Gastrocnemius medialis (tissue), 4 donors: Measurements from ENCODE around the gene KRTAP5-4. TPM values are rescaled to one million over a fixed set of nuclear protein-coding genes. Genes with fewer than 3 reads are reported as not detected.

ENCODE experiments used
- ATAC-seq, 2 donors: fragments of 150-250 bp; one replicate each; pipeline ENCODE4 v1.9.1; 2016
- DNase-seq, 2 donors: peaks; one replicate each; pipeline ENCODE4 v3.0.0-alpha.2; 2019
- H3K27ac ChIP-seq, 4 donors: fragments of 200-600 bp; sonication (generic); 1 replicate in 1 of 4; 2 replicates in 3 of 4; pipeline ENCODE4 v1.5.1; 2016 to 2018; ENCODE audit warnings: mild to moderate bottlenecking in 2 of 4, moderate library complexity in 1 of 4
- H3K27me3 ChIP-seq, 3 donors: fragments of 200-600 bp; sonication (generic) in 2 of 3; 1 replicate in 1 of 3; 2 replicates in 2 of 3; pipeline versions ENCODE4 v1.5.1 to v1.6.0; 2016 to 2019; ENCODE audit warnings: mild to moderate bottlenecking in 1 of 3, moderate library complexity in 1 of 3
- H3K36me3 ChIP-seq, 2 donors: fragments of 200-600 bp; sonication (generic) in 1 of 2; one replicate each; pipeline ENCODE4 v1.5.1; 2017 to 2018
- H3K4me1 ChIP-seq, 2 donors: fragments of 200-600 bp; sonication (generic) in 1 of 2; one replicate each; pipeline ENCODE4 v1.5.1; 2016 to 2017; ENCODE audit warnings: mild to moderate bottlenecking in 2 of 2
- H3K4me3 ChIP-seq, 4 donors: fragments of 200-600 bp; sonication (generic) in 3 of 4; 1 replicate in 1 of 4; 2 replicates in 3 of 4; pipeline ENCODE4 v1.5.1; 2016 to 2019; ENCODE audit warnings: mild to moderate bottlenecking in 2 of 4
- H3K9me3 ChIP-seq, 3 donors: fragments of 200-600 bp; sonication (generic) in 2 of 3; 1 replicate in 1 of 3; 2 replicates in 2 of 3; pipeline ENCODE4 v1.5.1; 2016 to 2019
- CTCF ChIP-seq, 5 experiments: fragments of 450-650 bp in 3 of 5; fragments of 200-600 bp in 2 of 5; sonication (generic) in 2 of 5; IDR thresholded peaks in 4 of 5; conservative IDR thresholded peaks in 1 of 5; 1 replicate in 4 of 5; 2 replicates in 1 of 5; pipeline ENCODE4 v1.5.1; 2016 to 2019; ENCODE audit warnings: antibody characterized with exemption in 5 of 5, mild to moderate bottlenecking in 3 of 5, moderate library complexity in 3 of 5
- POLR2A ChIP-seq, 2 donors: fragments of 450-650 bp; IDR thresholded peaks; one replicate each; pipeline ENCODE4 v1.6.1; 2017; ENCODE audit warnings: antibody characterized with exemption in 2 of 2, mild to moderate bottlenecking in 2 of 2, moderate library complexity in 2 of 2
- in situ Hi-C, 4 donors: fragments of 200-750 bp; cut with MboI; loops; one replicate each; pipeline versions ENCODE4 v1.15.0 to v1.8.0; 2017; ENCODE audit warnings: low sequenced_read_pairs in 4 of 4
- intact Hi-C: fragments of 100-400 bp; cut with DNase I; formaldehyde crosslinking; loops from one replicate; pipeline ENCODE4 v1.15.1; 2023; ENCODE audit warnings: low total_unique reads
- total RNA-seq, 4 donors: library from RNA; depleted of rRNA; stranded (reverse); fragments of >200 nt; gene quantifications; one replicate each; pipeline versions ENCODE4 v1.1.0 to v1.2.3, GENCODE V29; 2016

The KRTAP5-4 gene
- total RNA-seq, 4 donors from 2014 or later: not detected

- H3K4me3 ChIP-seq: no peak overlapping the region
- in situ Hi-C loops (loop anchor here in 1 of 4 donors (25.0 kb wide), 1 partner anchor 502 kb away; the partner anchor contains the start of genes INS and TH), intact Hi-C loops (no loop called here)
- no peak for TF ChIP-seq CTCF (IDR thresholded peaks at IDR 0.05 in 4 of 5, conservative IDR thresholded peaks at IDR 0.05 in 1 of 5)
- no peak for TF ChIP-seq POLR2A (IDR thresholded peaks at IDR 0.05)
- DNase-seq (no peak), ATAC-seq (no peak)
- no peaks in the 10 kb centered on the region for H3K27me3 ChIP-seq
- H3K9me3 ChIP-seq: no peaks in the 10 kb centered on the region
- no peak overlapping the region for H3K27ac ChIP-seq
- no peaks in the 10 kb centered on the region for H3K4me1 ChIP-seq
- no peaks in the 10 kb centered on the region for H3K36me3 ChIP-seq
Measured at GRCh38 chr11:1660111-1660867, 38.4 kb upstream of the KRTAP5-4 start.

GRCh38 chr11:1659506-1659905 is 37.6 kb upstream of the KRTAP5-4 start:
- in situ Hi-C loops: loop anchor here in 1 of 4 donors (25.0 kb wide), 1 partner anchor 503 kb away; the partner anchor contains the start of genes INS and TH
- Histone ChIP-seq H3K27me3 (no peaks in the 10 kb centered on the region), H3K4me1 (no peaks in the 10 kb centered on the region), H3K27ac (no peak overlapping the region), H3K4me3 (no peak overlapping the region), H3K36me3 (no peaks in the 10 kb centered on the region), H3K9me3 (no peaks in the 10 kb centered on the region)
- no peak for ATAC-seq
- intact Hi-C loops: no loop called here
- TF ChIP-seq POLR2A (IDR thresholded peaks at IDR 0.05) (no peak), CTCF (IDR thresholded peaks at IDR 0.05 in 4 of 5, conservative IDR thresholded peaks at IDR 0.05 in 1 of 5) (no peak)
- no peak for DNase-seq

DNA sequence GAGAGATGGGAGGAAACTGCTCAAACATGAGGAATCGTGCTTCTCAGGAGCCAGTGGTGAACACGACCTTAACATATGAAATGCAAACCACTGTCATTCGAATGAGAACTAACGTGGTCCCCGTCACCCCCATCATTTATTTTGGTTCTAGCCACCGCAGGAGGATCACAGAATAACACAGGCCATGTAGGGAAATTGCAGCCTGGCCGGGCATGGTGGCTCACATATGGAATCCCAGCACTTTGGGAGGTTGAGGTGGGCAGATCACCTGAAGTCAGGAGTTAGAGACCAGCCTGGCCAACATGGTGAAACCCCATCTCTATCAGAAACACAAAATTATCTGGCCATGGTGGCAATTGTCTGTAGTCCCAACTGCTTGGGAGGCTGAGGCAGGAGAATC is 34.7 kb upstream of the KRTAP5-4 start:
- ATAC-seq: no peak
- in situ Hi-C loops: loop anchor here in 1 of 4 donors (25.0 kb wide), 1 partner anchor 506 kb away; the partner anchor contains the start of genes INS and TH
- H3K4me3 ChIP-seq: no peak overlapping the region
- H3K27me3 ChIP-seq: no peaks in the 10 kb centered on the region
- intact Hi-C loops: no loop called here
- TF ChIP-seq POLR2A (IDR thresholded peaks at IDR 0.05): no peak
- TF ChIP-seq CTCF (IDR thresholded peaks at IDR 0.05 in 4 of 5, conservative IDR thresholded peaks at IDR 0.05 in 1 of 5): no peak
- H3K9me3 ChIP-seq: no peaks in the 10 kb centered on the region
- DNase-seq: no peak
- no peak overlapping the region for H3K27ac ChIP-seq
- H3K36me3 ChIP-seq: no peaks in the 10 kb centered on the region
- H3K4me1 ChIP-seq: no peaks in the 10 kb centered on the region

DNA sequence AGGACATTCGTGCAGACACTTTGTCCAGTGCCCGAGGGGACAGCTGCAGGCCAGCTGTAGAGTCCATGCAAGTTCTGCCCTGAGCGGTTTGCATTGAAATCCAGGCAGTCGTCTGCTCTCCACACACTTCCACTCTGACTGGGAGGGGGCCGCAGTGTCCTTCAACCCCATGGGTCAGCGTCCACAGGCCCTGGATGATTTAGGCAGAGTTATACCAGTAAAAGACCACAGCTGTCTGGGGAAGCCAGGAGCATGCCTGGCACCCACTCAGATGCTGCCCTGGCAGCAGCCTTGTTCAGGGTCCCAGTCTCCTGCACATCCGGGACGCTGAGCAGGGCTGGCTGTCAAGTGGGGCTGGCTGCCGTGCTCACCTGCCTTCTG is 34.1 kb upstream of the KRTAP5-4 start:
- H3K27ac ChIP-seq: no peak overlapping the region
- intact Hi-C loops (no loop called here), in situ Hi-C loops (loop anchor here in 1 of 4 donors (25.0 kb wide), 1 partner anchor 506 kb away; the partner anchor contains the start of genes INS and TH)
- ATAC-seq (no peak), DNase-seq (no peak)
- H3K27me3 ChIP-seq: no peaks in the 10 kb centered on the region
- no peaks in the 10 kb centered on the region for H3K9me3 ChIP-seq
- H3K36me3 ChIP-seq: no peaks in the 10 kb centered on the region
- no peak overlapping the region for H3K4me3 ChIP-seq
- TF ChIP-seq CTCF (IDR thresholded peaks at IDR 0.05 in 4 of 5, conservative IDR thresholded peaks at IDR 0.05 in 1 of 5): no peak
- TF ChIP-seq POLR2A (IDR thresholded peaks at IDR 0.05): no peak
- H3K4me1 ChIP-seq: no peaks in the 10 kb centered on the region
